EL (cell line): ENCODE data around the gene EVL.

Source experiments
- DNase-seq: peaks from one replicate; pipeline ENCODE4 v3.0.0-alpha.2; 2016

The EVL gene

GRCh38 chr14:100088226-100088625, 23.0 kb downstream of the EVL start:
- no peak for DNase-seq

GRCh38 chr14:100091386-100091785, 26.2 kb downstream of the EVL start:
- no peak for DNase-seq

DNA sequence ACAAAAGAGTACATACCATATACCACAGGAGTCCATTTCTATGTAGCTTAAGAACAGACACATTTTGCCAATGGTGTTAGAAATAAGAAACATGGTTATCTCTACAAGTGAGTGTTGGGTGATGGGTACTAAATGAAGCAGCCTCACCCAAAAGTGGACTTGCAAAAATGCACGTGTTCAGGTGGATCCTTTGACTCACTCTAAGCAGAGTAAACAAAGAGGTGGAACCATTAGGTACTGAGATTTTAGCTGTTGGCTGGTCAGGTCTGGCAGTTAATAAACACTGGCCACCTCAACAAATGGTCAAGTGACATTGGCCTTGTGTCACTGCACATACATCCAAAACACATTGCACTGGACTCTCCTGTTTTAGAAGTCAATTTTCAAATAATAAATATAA, 27.6 kb downstream of the EVL start:
- no peak for DNase-seq

GRCh38 chr14:100093319-100093718, 28.1 kb downstream of the EVL start:
- no peak for DNase-seq

DNA sequence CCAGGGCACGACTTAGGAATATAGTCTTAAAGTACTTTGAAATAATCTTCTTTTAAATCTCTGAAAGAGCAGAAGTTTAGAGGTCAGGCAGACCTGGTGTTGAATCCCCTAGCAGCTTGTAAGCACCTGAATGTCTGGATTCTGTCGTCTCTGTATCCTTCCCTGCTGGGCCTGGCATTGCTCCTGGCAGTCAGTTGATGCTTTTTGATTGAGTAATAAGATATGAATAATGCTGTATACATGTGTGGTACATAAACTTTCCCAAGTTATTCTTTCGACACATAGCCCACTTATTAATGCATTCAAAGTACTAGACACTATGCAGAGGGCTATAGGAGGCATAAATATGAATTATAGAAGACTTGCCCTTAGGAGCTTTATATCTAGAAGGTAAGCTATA, 31.4 kb downstream of the EVL start:
- DNase-seq = peak; percentile 68

- no peak for DNase-seq
These were observed 32.9 kb downstream of the EVL start for GRCh38 chr14:100098171-100098570.

- DNase-seq = no peak
These were observed 34.9 kb downstream of the EVL start for GRCh38 chr14:100100032-100100703.

DNA sequence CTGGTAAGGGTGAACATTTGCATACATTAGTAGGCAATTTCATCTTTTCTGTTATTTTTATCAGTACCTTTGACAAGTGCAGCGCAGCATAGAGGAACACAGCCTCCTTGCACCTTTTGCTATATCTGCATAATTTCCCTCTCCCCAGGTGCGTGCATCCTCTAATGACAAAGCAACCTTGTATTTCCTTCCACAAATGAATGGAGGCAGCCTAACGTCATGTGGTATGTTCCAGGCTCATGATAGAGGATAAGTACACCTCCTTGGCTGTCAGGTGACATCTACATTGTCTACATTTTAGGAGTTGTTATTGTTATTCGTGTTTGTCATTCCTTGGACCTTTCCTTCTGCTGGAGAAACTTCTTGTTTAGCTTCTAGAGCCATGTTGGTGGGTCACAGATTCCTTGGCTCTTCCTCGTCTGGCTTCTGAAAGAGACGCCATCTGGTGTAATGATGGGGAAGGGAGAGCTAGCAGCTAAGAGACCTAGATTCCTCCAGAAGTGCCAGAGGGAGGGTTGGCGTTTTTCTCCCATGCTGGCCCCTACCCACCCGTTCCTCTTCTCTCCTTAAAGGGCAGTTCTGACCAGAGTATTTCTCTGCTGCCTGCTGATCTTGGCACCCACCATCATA, 37.0 kb downstream of the EVL start:
- DNase-seq = no peak

- DNase-seq = no peak
These were observed 38.2 kb downstream of the EVL start for GRCh38 chr14:100103250-100104005.

DNA sequence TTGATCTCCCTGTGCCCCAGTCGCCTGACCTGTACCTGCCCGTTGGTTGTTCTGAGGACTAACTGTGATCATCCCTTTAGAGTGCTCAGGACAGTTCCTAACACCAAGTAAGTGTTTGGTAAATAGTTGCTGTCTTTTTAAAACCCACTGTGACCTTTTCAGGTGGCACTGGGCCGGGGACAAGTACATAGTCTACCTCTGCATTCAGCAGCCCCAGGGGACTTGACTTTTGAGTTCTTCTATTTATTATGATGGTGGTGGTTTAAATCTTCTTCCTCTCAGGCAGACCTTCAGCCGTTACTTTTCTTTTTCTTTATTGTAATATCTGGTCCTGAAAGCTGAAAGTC, 38.8 kb downstream of the EVL start:
- DNase-seq = no peak

DNA sequence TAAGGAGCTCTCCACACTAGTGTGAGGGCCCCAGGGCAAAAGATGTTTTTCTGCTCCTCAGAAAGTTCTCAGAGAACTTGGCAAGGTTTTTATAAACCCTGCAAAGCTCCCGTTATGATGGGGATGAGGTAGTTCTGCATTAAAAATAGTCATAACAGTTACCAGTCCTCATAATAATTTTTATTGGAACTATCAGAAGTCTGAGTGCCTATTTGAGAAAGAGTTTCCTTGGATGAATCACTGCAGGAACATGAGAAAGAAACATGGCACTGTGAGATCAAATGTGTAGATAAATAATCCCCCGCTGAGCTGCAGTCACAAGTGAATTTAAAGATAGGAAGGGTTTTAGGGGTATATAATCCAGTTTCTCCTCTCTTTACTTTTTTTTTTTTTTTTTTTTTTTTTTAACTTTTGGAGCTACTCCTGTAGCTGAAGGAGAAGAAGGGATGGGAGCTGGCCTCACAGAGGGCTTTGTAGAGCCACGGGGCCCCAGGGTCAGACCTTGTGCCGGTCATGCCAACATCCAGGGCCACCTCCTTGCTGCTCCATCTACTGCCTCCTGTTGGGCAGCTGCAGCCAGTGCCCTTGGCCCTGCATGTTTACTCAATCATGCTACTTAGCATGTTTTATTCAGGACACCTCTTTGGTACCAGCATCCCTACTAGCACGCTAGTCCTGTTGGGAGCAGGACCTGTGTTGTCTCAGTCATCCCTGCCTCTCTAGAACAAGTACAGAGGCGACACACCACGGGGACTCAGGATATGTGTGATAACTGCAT, 39.5 kb downstream of the EVL start:
- peak; percentile 84 for DNase-seq

DNA sequence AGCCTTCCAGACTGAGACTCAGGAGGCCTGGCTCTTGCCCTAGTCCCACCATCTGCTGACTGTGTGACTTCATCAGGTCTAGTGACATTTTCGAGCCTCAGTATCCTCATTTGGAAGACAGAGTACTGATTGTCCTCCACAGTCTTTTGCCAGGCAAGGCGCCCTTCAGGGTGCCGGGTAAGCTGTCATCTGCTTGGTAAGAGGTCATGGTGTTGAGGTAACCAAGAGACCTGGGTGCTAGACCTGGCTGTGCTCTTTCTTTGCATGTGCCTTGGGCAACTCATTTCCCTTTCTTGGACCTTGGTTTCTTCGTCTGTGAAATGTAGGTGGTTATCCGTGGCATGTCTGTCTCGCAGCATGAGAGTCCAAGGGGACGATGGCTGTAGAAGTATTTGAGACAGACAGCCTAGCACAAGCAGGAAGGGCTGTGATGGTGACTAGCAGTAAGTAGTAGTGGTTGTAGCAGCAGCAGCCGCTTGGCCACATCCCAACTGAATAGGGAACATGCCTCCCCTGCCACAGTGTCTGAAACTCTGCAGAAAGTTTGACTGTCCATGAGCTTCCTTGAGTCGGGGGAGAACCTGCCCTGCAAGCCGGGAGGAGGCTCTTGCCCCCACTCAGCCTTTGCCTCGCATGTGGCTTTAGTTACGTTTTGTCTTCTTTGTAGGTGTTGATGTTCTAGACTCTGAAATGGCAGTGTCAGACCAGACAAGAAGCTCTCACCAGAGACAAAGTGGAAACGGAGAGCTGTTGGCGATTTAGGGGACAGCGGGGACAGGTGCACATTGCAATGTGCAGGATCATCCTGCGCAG, 40.3 kb downstream of the EVL start:
- no peak for DNase-seq

GRCh38 chr14:100106250-100107112, 41.3 kb downstream of the EVL start:
- no peak for DNase-seq

- no peak for DNase-seq
These were observed 42.0 kb downstream of the EVL start for GRCh38 chr14:100107236-100107635.

DNA sequence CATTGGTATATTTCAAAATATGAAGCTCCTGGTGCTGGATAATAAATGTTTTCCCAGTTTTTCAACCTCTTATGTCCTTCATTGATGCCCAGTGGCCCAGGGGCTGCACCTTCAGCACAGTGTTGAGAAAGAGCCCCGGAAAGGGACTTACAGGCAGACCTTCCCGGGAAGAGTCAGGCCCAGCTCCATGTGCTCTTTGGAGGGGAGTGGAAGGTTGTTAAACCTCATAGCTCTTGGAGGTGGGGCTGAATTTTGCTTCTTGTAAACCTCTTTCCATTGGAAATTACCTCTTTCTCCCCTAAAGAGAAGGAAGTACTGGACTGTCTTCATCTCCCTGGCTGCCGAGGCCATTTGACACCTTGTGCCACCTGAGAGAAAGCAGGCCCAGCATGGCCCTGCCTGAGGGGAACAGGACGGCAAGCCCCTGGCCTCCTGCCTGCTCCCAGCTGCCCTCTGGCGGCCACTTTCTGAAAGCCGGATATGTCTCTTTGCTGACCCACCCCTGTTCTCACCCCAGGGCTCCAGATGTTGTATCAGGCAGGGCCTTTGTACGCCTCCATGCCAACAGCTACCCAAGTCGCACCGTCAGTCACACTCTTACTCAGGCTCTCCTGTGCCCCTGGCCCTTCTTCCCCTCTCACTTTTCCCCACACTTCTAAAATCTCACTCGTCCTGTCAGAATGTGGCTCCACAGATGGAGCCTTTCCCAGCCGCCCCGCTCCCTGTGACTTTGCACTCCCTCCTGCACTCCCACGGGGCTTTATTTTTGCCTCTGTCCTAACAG, 43.0 kb downstream of the EVL start:
- DNase-seq = peak; percentile 67

GRCh38 chr14:100108840-100109593, 43.8 kb downstream of the EVL start:
- no peak for DNase-seq

DNA sequence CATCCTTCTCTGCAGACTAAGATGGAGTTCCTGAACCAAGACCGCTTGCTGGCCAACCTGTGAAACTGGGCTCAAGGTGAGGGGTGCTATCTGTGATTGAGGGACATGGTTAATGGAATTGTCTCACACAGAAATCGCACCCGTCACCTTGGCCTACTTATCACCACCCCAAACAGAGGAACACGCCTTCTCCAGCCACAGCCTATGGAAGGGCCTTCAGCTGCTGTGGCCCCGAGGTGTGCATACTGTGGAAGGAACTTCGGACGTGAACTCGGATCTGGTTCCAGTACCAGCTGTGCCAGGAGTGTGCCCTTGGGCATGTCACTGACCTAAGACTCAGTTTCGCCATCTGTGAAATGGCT, 44.4 kb downstream of the EVL start:
- DNase-seq = no peak

DNA sequence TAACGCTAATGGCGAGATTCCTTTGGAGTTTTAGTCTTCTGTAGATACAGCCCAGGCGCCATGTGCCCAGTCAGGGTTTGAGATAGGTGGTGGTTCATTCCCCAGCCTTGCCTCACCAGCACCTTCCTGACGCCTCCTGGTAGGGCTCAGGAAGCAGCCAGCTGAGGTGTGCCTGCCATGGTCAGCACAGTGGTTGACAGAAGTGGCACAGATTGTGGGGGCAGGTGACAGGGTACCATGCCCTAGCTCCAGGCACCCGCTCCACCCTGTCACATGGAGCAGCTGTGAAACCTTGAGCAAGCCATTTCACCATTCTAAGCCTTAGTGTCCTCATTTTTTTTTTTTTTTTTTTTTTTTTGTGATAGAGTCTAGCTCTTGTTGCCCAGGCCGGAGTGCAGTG, 45.6 kb downstream of the EVL start:
- no peak for DNase-seq

DNA sequence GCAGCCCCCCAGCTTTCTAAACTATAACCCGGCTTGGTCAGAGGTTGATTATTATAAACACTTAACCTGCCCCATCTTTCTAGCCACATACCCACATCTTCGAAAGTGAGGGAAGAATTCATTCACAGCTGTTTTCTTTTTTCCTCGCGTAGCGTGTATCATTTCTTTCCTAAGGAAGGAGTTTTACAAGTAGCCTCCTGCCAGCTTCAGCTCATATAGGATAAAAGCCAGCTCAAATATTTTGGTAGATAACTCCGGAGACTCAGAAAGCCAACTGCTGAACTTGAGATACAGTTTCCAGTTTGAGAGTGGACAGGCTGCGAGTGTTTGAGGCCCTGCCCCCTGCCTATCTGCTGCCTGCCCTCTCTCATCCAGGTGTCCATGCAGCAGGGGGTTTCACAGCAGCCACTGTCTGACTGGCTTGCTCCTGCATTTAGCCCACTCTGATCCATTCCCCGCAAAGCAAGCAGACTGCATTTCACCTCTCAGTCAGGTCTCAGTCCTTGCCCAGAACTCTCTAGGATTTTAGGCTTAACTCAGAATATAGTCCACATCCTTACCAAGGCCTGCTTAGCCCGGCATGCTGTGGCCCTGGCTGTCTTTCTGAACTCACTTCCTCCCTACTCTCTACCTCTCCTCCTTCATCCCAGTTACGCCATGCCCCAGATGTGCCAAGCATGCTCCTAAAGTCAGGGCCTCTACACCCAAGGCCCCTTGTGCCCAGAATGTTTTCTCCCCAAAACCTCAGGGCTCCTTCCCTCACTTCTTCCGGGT, 46.9 kb downstream of the EVL start:
- no peak for DNase-seq
